GM23338 (cell line): ENCODE data around the gene METTL24. TPM values are rescaled to one million over a fixed set of nuclear protein-coding genes. Genes with fewer than 3 reads are reported as not detected.

Experiments used
- ATAC-seq: fragments of 200-7000 bp; cut with Tn5 transposase; 3 replicates; pipeline ENCODE4 v1.9.1; 2020
- DNase-seq: peaks from one replicate; pipeline ENCODE4 v3.0.0-alpha.2; 2015; ENCODE audit warnings: low spot score
- H2AFZ ChIP-seq: fragments of 200-600 bp; sonication (generic); 2 replicates; pipeline ENCODE4 v1.8.0; 2016; ENCODE audit warnings: antibody characterized with exemption, mild to moderate bottlenecking, moderate library complexity
- H3F3A ChIP-seq: fragments of 200-600 bp; sonication (generic); replicated peaks from 2 replicates; pipeline ENCODE4 v1.8.0; 2017; ENCODE audit warnings: antibody characterized with exemption, mixed run types, low read depth
- H3K27ac ChIP-seq: fragments of 200-600 bp; sonication (generic); 2 replicates; pipeline ENCODE4 v1.6.1; 2016; ENCODE audit warnings: low read depth
- H3K27me3 ChIP-seq: fragments of 200-600 bp; sonication (generic); 2 replicates; pipeline ENCODE4 v1.8.0; 2016; ENCODE audit warnings: mild to moderate bottlenecking, mixed run types, moderate library complexity; ENCODE audit not compliant: insufficient read depth
- H3K36me3 ChIP-seq: fragments of 200-600 bp; sonication (generic); 2 replicates; pipeline ENCODE4 v1.8.0; 2016; ENCODE audit warnings: mild to moderate bottlenecking; ENCODE audit not compliant: insufficient read depth
- H3K4me1 ChIP-seq: fragments of 200-600 bp; sonication (generic); 2 replicates; pipeline ENCODE4 v1.8.0; 2016; ENCODE audit warnings: mild to moderate bottlenecking, moderate library complexity; ENCODE audit not compliant: insufficient read depth
- H3K4me2 ChIP-seq: fragments of 200-600 bp; sonication (generic); 2 replicates; pipeline ENCODE4 v1.7.1; 2017; ENCODE audit warnings: mixed run types
- H3K4me3 ChIP-seq: fragments of 200-600 bp; sonication (generic); 2 replicates; pipeline ENCODE4 v1.6.1; 2016; ENCODE audit warnings: mixed run types
- H3K79me2 ChIP-seq: fragments of 200-600 bp; sonication (generic); replicated peaks from 2 replicates; pipeline ENCODE4 v1.8.0; 2017; ENCODE audit warnings: mild to moderate bottlenecking; ENCODE audit not compliant: insufficient read depth
- H3K9me2 ChIP-seq: fragments of 200-600 bp; sonication (generic); 2 replicates; pipeline ENCODE4 v1.8.0; 2017; ENCODE audit not compliant: insufficient read depth
- H4K20me1 ChIP-seq: fragments of 200-600 bp; sonication (generic); replicated peaks from 2 replicates; pipeline ENCODE4 v1.8.0; 2017; ENCODE audit warnings: mild to moderate bottlenecking; ENCODE audit not compliant: insufficient read depth
- H3K27ac Mint-ChIP-seq: 2 replicates; pipeline ENCODE4 v1.8.0; 2020; ENCODE audit warnings: inconsistent platforms, mild to moderate bottlenecking, moderate library complexity, mixed read lengths
- H3K27me3 Mint-ChIP-seq: 3 replicates; pipeline ENCODE4 v1.8.0; 2022; ENCODE audit warnings: low read depth, mild to moderate bottlenecking, moderate library complexity, mixed read lengths, inconsistent platforms; ENCODE audit not compliant: insufficient read depth, poor library complexity
- H3K36me3 Mint-ChIP-seq: 3 replicates; pipeline ENCODE4 v1.8.0; 2021; ENCODE audit warnings: low read depth, mild to moderate bottlenecking, inconsistent platforms, moderate library complexity, mixed read lengths
- H3K4me1 Mint-ChIP-seq: 3 replicates; pipeline ENCODE4 v1.8.0; 2020; ENCODE audit warnings: mild to moderate bottlenecking, inconsistent platforms, mixed read lengths
- H3K4me3 Mint-ChIP-seq: 3 replicates; pipeline ENCODE4 v1.8.0; 2021; ENCODE audit warnings: moderate library complexity, mild to moderate bottlenecking, inconsistent platforms, mixed read lengths
- H3K9me3 Mint-ChIP-seq: 3 replicates; pipeline ENCODE4 v1.8.0; 2020; ENCODE audit warnings: moderate library complexity, mild to moderate bottlenecking, inconsistent platforms, mixed read lengths
- CTCF ChIP-seq, 2 experiments: fragments of 200-600 bp in 1 of 2; sonication (generic) in 1 of 2; conservative IDR thresholded peaks; 2 replicates each; pipeline versions ENCODE4 v1.5.1 to v1.6.1; 2016 to 2017; ENCODE audit warnings: antibody characterized with exemption in 2 of 2, low read depth in 2 of 2, mild to moderate bottlenecking in 2 of 2, moderate library complexity in 1 of 2
- ETS1 ChIP-seq: IDR thresholded peaks from 2 replicates; pipeline ENCODE4 v1.6.1; 2016; ENCODE audit warnings: antibody characterized with exemption
- EZH2 ChIP-seq: fragments of 200-600 bp; sonication (generic); IDR thresholded peaks from one replicate; pipeline ENCODE4 v1.8.0; 2017; ENCODE audit warnings: antibody characterized with exemption, mild to moderate bottlenecking, low read depth; ENCODE audit not compliant: unreplicated experiment
- EZH2phosphoT487 ChIP-seq: fragments of 200-600 bp; sonication (generic); IDR thresholded peaks from one replicate; pipeline ENCODE4 v1.8.1; 2018; ENCODE audit warnings: antibody characterized with exemption; ENCODE audit not compliant: unreplicated experiment
- JUNB ChIP-seq: IDR thresholded peaks from one replicate; pipeline ENCODE4 v1.6.1; 2016; ENCODE audit warnings: antibody characterized with exemption; ENCODE audit not compliant: unreplicated experiment
- NANOG ChIP-seq: IDR thresholded peaks from 2 replicates; pipeline ENCODE4 v1.6.1; 2016; ENCODE audit warnings: antibody characterized with exemption, borderline replicate concordance
- POLR2AphosphoS5 ChIP-seq: IDR thresholded peaks from 2 replicates; pipeline ENCODE4 v1.6.1; 2016; ENCODE audit warnings: antibody characterized with exemption, low read depth
- REST ChIP-seq: IDR thresholded peaks from one replicate; pipeline ENCODE4 v1.6.1; 2018; ENCODE audit warnings: antibody characterized with exemption; ENCODE audit not compliant: unreplicated experiment
- ZNF114 ChIP-seq: fragments of 250-450 bp; sonication (Bioruptor Pico); IDR thresholded peaks from 2 replicates; pipeline ENCODE4 v1.5.0; 2020; ENCODE audit warnings: mild to moderate bottlenecking, moderate library complexity
- ZNF331 ChIP-seq: fragments of 250-450 bp; sonication (Bioruptor Pico); IDR thresholded peaks from 2 replicates; pipeline ENCODE4 v1.5.0; 2020; ENCODE audit warnings: low read depth, mild to moderate bottlenecking, moderate library complexity
- polyA plus RNA-seq: library from polyadenylated mRNA; unstranded; fragments of >200 nt; fragmentation: Nextera tagmentation; extraction: Ambion mirVana; gene quantifications from 2 replicates; pipeline ENCODE4 v1.2.1, GENCODE V29; 2016
- total RNA-seq: library from RNA; depleted of rRNA; stranded (reverse); fragments of >200 nt; shearing (Covaris generic); gene quantifications from 2 replicates; pipeline ENCODE4 v1.2.3, GENCODE V29; 2014

METTL24 gene
- total and polyA plus RNA-seq, 2 experiments from 2014 or later: 0.35 TPM; not detected in 1

GRCh38 chr6:110328259-110328658 lies 29.9 kb downstream of the METTL24 start:
- H3K79me2 ChIP-seq: no peaks in the 10 kb centered on the region
- H2AFZ ChIP-seq: no peak overlapping the region
- Mint-ChIP-seq H3K4me3 (no peak overlapping the region), H3K27me3 (peaks cover 8% of the 10 kb centered on the region), H3K27ac (no peak overlapping the region), H3K36me3 (no peaks in the 10 kb centered on the region), H3K9me3 (no peaks in the 10 kb centered on the region), H3K4me1 (peaks cover 47% of the 10 kb centered on the region)
- H3K36me3 ChIP-seq: no peaks in the 10 kb centered on the region
- H3K27me3 ChIP-seq: no peaks in the 10 kb centered on the region
- H3K4me2 ChIP-seq: no peak overlapping the region
- peaks cover 25% of the 10 kb centered on the region for H3K4me1 ChIP-seq
- no peak for DNase-seq
- no peaks in the 10 kb centered on the region for H4K20me1 ChIP-seq
- no peak overlapping the region for H3K27ac ChIP-seq
- no peak for ATAC-seq
- TF ChIP-seq ZNF114 (CRISPR knock-in tag) (no peak), NANOG (no peak)
- no peaks in the 10 kb centered on the region for H3K9me2 ChIP-seq
- H3K4me3 ChIP-seq: no peak overlapping the region
- H3F3A ChIP-seq: no peaks in the 10 kb centered on the region

- Histone ChIP-seq H3F3A (no peaks in the 10 kb centered on the region), H3K4me1 (peaks cover 33% of the 10 kb centered on the region), H3K27ac (no peak overlapping the region), H3K79me2 (no peaks in the 10 kb centered on the region), H3K27me3 (no peaks in the 10 kb centered on the region), H3K4me2 (no peak overlapping the region), H4K20me1 (no peaks in the 10 kb centered on the region), H3K9me2 (no peaks in the 10 kb centered on the region), H3K36me3 (no peaks in the 10 kb centered on the region), H2AFZ (no peak overlapping the region), H3K4me3 (no peak overlapping the region)
- Mint-ChIP-seq H3K9me3 (no peaks in the 10 kb centered on the region), H3K4me3 (no peak overlapping the region), H3K27me3 (peaks cover 10% of the 10 kb centered on the region), H3K27ac (no peak overlapping the region), H3K36me3 (no peaks in the 10 kb centered on the region), H3K4me1 (peaks cover 56% of the 10 kb centered on the region)
- DNase-seq: no peak
- ATAC-seq: no peak
- TF ChIP-seq ETS1 (no peak), EZH2 (no peak), JUNB (no peak), EZH2phosphoT487 (no peak), REST (no peak), POLR2AphosphoS5 (no peak), CTCF (conservative IDR thresholded peaks at IDR 0.05; ENCODE audit: low read depth in 2 of 2) (no peak), NANOG (no peak), ZNF331 (CRISPR knock-in tag) (no peak)
Measured at GRCh38 chr6:110327391-110327790, 30.8 kb downstream of the METTL24 start.
